Stimulated activated CD8-positive, alpha-beta memory T cell treated with anti-CD3 and anti-CD28 coated beads, Interleukin-4, amount 100 ng/mL, for 24 hours (primary cell): Measurements from ENCODE around the gene KRT86.
A peak's percentile ranks its signal among the peaks of the same experiment; 100 is the strongest.
"Not testable (repeated sequence)": the region's sequence is repeated elsewhere in the genome, so short reads cannot be mapped to it uniquely, and the experiment has no call there.

Experiments
- DNase-seq: peaks from one replicate; pipeline ENCODE4 v3.0.0-alpha.2; 2020; ENCODE audit warnings: low read depth

The KRT86 gene

DNA sequence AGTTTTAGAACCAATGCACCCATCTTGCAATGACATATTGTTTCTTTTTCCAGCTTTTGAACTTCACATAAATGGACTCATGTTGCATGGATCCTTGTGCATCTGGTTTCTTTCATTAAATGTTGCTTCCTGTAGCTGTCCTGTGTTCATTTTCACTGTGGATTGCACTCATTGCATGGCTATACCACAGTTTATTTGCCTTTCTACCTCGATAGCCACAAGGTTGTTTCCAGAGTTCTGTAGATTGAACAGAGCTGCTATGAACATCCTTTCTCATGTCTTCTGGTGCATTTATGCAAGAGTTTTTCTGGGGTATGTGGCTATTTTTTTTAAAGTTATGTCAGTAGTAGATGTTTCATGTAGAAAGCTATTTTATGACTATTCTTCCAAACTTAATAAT lies 20.4 kb downstream of the KRT86 start:
- DNase-seq, result no peak

GRCh38 chr12:52295663-52296062 lies 21.2 kb downstream of the KRT86 start:
- DNase-seq, result no peak

GRCh38 chr12:52296572-52297215 lies 22.2 kb downstream of the KRT86 start:
- no peak for DNase-seq

DNA sequence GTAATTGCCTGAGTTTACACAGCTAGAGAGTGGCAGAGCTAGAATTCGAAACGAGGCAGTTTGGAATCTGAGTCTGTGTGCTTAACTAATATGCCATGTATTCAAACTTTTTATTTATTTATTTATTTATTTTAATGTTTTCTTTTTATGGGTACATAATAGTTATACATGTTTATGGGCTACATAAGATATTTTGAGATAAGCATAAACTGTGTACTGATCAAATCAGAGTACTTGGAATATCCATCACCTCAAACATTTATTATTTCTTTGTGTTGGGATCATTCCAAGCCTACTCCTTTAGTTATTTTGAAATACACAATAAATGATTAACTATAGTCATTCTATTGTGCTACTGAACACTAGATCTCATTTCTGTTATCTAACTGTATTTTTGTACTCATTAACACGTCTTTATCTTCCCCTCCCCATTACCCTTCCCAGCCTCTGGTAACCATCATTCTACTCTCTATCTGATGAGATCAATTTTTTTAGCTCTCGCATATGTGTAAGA lies 24.3 kb downstream of the KRT86 start:
- no peak for DNase-seq

DNA sequence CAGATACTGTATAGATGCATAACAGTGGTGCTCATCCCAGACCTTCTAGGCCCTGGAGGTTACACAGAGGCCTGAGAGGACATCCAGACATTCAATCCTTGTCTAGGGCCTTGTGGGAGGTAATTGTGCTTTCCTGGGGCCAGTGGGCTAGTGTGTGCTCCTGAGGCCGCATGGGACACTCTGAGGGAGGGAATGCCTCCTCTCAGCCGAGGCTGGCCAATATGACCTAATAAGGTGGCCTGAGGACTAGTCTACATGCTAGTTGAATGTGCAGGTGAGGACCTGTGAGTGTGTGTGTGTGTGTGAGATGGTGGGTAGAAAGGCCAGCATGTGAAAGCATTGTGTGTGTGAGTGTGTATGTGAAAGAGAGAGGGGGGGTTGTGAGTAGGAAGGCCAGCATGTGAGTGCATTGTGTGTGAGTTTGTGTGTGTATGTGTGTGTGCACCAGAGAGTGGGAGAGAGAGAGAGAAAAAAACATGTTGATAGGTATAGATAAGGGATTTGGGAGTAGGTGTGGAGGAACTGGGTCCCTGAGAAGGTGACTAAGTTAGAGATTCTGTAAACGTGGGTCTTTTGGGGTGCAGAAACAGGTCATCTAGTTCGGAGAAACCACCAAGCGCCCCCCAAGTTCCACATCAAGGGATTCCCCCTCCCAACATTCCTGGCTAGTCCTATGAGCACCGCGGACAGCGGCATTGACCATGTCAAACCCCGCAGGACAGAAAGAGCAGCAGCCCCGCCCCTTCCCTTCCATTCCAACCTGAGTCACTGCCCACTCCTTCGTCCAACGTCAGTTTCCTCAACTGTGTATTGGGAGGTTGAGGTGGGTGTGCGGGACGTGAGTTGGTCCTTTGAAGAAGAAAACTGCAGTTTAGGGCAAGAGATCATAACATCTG lies 26.6 kb downstream of the KRT86 start:
- no peak for DNase-seq

DNA sequence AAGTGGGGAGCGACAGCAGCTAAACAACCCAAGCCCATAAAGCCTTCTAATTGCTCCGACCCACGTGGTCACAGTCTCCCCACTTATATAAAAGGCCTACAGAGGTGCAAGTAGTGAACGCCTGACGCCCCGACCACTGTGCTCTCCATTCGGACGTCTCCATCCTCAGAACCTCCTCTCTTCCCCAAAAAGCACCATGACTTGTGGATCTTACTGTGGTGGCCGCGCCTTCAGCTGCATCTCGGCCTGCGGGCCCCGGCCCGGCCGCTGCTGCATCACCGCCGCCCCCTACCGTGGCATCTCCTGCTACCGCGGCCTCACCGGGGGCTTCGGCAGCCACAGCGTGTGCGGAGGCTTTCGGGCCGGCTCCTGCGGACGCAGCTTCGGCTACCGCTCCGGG lies 27.3 kb downstream of the KRT86 start:
- DNase-seq, result not testable (repeated sequence)

GRCh38 chr12:52302242-52302914 lies 27.9 kb downstream of the KRT86 start:
- DNase-seq, result not testable (repeated sequence)

GRCh38 chr12:52304941-52305411 lies 30.5 kb downstream of the KRT86 start:
- peak; percentile 13 for DNase-seq

DNA sequence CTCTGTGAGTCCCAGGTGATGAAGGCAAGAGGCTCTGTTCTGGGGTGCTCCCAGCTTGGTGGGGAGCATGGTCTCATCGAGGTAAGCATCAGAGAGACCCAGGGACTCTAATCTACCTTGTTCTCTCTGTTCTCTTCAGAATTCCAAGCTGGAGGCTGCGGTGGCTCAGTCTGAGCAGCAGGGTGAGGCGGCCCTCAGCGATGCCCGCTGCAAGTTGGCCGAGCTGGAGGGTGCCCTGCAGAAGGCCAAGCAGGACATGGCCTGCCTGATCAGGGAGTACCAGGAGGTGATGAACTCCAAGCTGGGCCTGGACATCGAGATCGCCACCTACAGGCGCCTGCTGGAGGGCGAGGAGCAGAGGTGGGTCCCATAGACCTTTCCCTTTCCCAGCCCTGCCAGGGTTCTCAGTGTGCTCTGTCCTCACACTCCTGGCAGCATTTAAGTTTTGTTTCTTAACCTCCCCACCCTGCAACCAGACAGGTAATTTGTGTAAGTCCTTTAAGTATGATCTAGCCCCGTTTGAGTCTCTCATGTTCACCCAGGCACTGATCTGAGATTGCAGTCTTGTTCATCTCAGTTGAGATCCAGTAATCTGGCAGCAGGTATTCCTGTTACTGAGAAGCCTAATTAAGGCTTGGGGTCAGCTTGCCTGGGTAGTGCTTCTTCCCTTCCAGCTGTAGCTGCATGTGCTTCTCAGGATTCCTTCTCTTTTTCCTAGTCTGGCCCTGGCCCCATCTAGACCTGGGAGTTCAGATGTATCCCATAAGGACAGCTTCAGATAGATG lies 31.7 kb downstream of the KRT86 start:
- no peak for DNase-seq

- no peak for DNase-seq
These were observed 32.3 kb downstream of the KRT86 start for GRCh38 chr12:52306731-52307130.

DNA sequence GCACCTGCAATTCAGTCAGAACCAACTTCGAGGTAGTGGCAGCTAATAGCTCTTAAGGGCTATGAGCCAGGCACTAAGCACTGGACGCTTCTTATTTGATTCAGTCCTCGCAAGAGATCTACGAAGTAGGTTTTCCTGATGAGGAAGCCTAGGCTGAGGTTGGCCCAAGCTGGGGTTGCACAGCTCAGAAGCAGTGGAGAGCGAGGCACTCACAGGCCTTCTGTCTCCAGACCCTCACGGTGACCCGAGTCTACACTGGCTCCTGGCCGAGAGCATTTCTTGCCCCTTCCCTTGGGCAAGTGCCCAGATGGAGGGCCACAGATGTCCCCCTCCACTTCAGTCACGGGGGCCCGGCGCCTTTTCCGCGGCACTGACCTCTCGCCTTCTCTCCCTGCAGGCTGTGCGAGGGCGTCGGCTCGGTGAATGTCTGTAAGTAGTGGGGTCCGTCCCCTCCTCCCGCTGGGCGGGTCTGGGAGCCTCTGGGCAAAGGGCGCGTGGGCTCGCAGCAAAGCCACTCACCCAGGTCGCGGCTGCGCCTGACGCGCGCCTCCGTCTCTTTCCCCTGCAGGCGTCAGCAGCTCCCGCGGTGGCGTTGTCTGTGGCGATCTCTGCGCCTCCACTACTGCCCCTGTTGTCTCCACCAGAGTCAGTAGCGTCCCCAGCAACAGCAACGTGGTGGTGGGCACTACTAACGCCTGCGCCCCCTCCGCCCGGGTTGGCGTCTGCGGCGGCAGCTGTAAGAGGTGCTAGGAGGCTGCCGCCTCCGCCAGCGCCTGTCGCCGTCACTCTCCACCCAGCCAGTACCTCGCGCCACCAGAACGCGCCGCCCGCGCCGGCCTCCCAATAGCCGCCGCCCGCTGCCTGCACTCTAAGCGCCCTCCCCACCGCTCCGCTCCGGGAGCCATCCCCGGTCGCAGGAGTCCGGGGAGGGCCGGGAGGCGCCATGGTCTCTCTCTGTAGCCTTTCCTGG lies 33.7 kb downstream of the KRT86 start:
- DNase-seq, result peak; percentile 41

- no peak for DNase-seq
These were observed 34.5 kb downstream of the KRT86 start for GRCh38 chr12:52308806-52309425.

- DNase-seq, result no peak
These were observed 36.3 kb downstream of the KRT86 start for GRCh38 chr12:52310622-52311284.

DNA sequence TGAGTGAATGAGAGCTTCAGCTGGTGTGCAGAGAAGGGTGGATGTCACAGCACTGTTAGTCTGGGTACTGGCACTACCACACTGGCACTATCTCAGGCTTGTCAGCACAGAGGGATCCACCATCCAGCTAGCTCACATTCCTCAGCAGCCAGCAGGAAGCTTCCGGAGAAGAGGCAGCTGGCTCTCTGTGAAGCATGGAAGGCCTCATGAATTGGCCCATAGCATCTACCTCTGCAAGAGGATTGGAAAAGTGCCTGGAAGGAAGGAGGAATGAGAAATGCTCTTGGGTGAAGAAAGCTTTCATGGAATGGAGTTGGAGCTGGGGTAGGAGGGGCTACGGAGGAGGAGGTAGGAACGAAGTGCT lies 36.8 kb downstream of the KRT86 start:
- no peak for DNase-seq

DNA sequence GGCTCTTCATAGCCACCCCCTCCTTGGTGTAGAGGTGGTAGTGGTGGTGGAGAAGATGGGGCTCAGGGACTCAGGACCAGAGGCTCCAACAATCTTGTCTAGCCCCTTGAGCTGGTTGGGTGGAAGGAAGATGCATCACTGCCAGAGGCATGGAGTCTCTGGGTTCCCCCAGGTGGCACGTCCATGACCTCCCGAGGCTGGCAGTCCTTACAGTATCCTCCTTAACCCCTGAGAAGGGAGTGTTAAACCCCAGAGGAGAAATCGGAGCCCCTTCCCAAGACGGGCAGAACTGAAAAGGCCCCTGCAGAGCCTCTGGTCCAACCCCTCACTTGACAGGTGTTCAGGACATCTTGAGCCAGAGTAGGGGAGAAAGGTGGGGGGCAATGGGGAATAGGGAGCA lies 37.6 kb downstream of the KRT86 start:
- DNase-seq, result no peak

GRCh38 chr12:52313461-52313860 lies 39.0 kb downstream of the KRT86 start:
- no peak for DNase-seq

GRCh38 chr12:52313926-52314325 lies 39.5 kb downstream of the KRT86 start:
- no peak for DNase-seq

GRCh38 chr12:52314511-52314910 lies 40.1 kb downstream of the KRT86 start:
- DNase-seq, result no peak

- peak; percentile 13 for DNase-seq
These were observed 41.3 kb downstream of the KRT86 start for GRCh38 chr12:52315721-52316120.

DNA sequence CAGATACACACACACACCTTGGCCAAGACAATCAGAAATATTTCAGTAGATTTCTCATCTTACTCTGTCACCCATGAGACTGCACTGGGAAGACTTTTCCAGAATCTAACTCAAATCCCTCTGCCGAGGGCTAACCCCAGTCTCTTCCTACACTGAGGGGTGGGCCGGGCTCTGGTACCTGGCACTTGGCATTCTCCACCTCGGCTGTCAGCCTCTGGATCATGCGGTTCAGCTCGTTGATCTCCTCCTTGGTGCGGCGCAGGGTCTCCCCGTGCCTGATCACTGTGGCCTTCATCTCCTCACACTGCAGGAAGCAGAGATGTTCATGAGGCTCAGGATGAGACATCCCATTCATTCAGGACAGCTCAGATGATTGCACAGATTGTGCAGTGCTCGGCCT lies 41.8 kb downstream of the KRT86 start:
- no peak for DNase-seq
